Right lobe of liver (tissue), 4 donors: ENCODE data around the gene EPB41L4A.

Source experiments
- CTCF ChIP-seq, 4 donors: fragments of 200-600 bp in 3 of 4; fragments of 450-650 bp in 1 of 4; IDR thresholded peaks; one replicate each; pipeline versions ENCODE4 v1.5.1 to v1.8.0; 2016 to 2022; ENCODE audit warnings: antibody characterized with exemption in 4 of 4, mild to moderate bottlenecking in 2 of 4
- POLR2A ChIP-seq: fragments of 450-650 bp; IDR thresholded peaks from one replicate; pipeline ENCODE4 v1.6.1; 2017; ENCODE audit warnings: antibody characterized with exemption, mild to moderate bottlenecking
- donor health status: DM: no; HTN: no; CAD: no.
- donor health status: DM: no; HTN: no; CAD: no.
- donor health status: DM: no; HTN: yes; CAD: no.

GRCh38 chr5:112154940-112155686, 264.0 kb downstream of the EPB41L4A start:
- TF ChIP-seq POLR2A (no peak), CTCF (IDR thresholded peaks at IDR 0.05) (no peak)
